BJ (cell line): ENCODE results near the gene WFS1. TPM values are rescaled to one million over a fixed set of nuclear protein-coding genes. Genes with fewer than 3 reads are reported as not detected.
A peak's percentile ranks its signal among the peaks of the same experiment; 100 is the strongest.

ENCODE experiments used
- CTCF ChIA-PET: fragments of 350-600 bp; formaldehyde crosslinking; extraction: SDS; loops from one replicate; lab custom pipeline; 2021; ENCODE audit warnings: antibody characterized with exemption, inconsistent platforms; lab: Yijun Ruan, JAX
- POLR2A ChIA-PET: fragments of 300-600 bp; sonication (Branson Sonifier 250); formaldehyde crosslinking; extraction: SDS; loops from one replicate; lab custom pipeline; 2021; ENCODE audit warnings: antibody characterized with exemption; lab: Charles Lee
- DNase-seq: peaks from one replicate; pipeline ENCODE4 v3.0.0-alpha.2; 2011; ENCODE audit warnings: low read depth
- H3K27me3 ChIP-seq: 2 replicates; pipeline ENCODE4 v1.6.0; 2011; ENCODE audit warnings: low read length; ENCODE audit not compliant: control insufficient read depth, insufficient read depth
- H3K36me3 ChIP-seq: 2 replicates; pipeline ENCODE4 v1.5.1; 2011; ENCODE audit warnings: low read length; ENCODE audit not compliant: control insufficient read depth, insufficient read depth
- H3K4me3 ChIP-seq: 2 replicates; pipeline ENCODE4 v1.5.1; 2011; ENCODE audit warnings: low read depth, mild to moderate bottlenecking, control low read depth, low read length
- CTCF ChIP-seq: IDR thresholded peaks from 2 replicates; pipeline ENCODE4 v1.5.1; 2011; ENCODE audit warnings: low read depth, mild to moderate bottlenecking, control low read depth, inconsistent platforms, low read length, moderate library complexity; ENCODE audit not compliant: insufficient read depth
- polyA plus RNA-seq: library from polyadenylated mRNA; depleted of rRNA; stranded (reverse); fragments of >200 nt; gene quantifications from 2 replicates; pipeline ENCODE4 v1.2.3, GENCODE V29; 2011

WFS1 gene
- polyA plus RNA-seq, 1 experiment = 66.4 TPM

- peaks cover 6% of the 10 kb centered on the region; the same call in 1 of the 2 replicates for H3K27me3 ChIP-seq
- no peak for DNase-seq
- CTCF ChIA-PET = interaction anchor here (0.6 to 14.2 kb wide), 15 partner anchors 10 to 329 kb away, joined by 3 to 496 read pairs (median 5); partner anchors contain the start of gene WFS1
- no peak for TF ChIP-seq CTCF
- POLR2A ChIA-PET = no interaction called here
- H3K36me3 ChIP-seq = no peaks in the 10 kb centered on the region
- H3K4me3 ChIP-seq = no peak overlapping the region
Measured at GRCh38 chr4:6326312-6327060, 56.8 kb downstream of the WFS1 start.

- Histone ChIP-seq H3K36me3 (no peaks in the 10 kb centered on the region), H3K27me3 (peaks cover 4% of the 10 kb centered on the region; the same call in 1 of the 2 replicates), H3K4me3 (no peak overlapping the region)
- no peak for DNase-seq
- CTCF ChIA-PET = interaction anchor here (0.6 to 14.2 kb wide), 23 partner anchors 9 to 330 kb away, joined by 3 to 496 read pairs (median 4); partner anchors contain the start of gene WFS1
- POLR2A ChIA-PET = no interaction called here
- peak; percentile 91 for TF ChIP-seq CTCF
Measured at GRCh38 chr4:6327220-6327917, 57.7 kb downstream of the WFS1 start.

GRCh38 chr4:6328526-6328925, 58.9 kb downstream of the WFS1 start:
- H3K27me3 ChIP-seq = peaks cover 4% of the 10 kb centered on the region; the same call in 1 of the 2 replicates
- DNase-seq = no peak
- TF ChIP-seq CTCF = no peak
- no peaks in the 10 kb centered on the region for H3K36me3 ChIP-seq
- ChIA-PET POLR2A (no interaction called here), CTCF (interaction anchor here (1.1 to 14.2 kb wide), 7 partner anchors 11 to 95 kb away, joined by 3 to 496 read pairs (median 9); partner anchors contain the start of gene WFS1)
- no peak overlapping the region for H3K4me3 ChIP-seq

GRCh38 chr4:6329478-6330383, 60.1 kb downstream of the WFS1 start:
- no peak for TF ChIP-seq CTCF
- ChIA-PET CTCF (interaction anchor here (1.0 to 14.2 kb wide), 9 partner anchors 9 to 221 kb away, joined by 3 to 496 read pairs (median 5); partner anchors contain the start of gene WFS1), POLR2A (no interaction called here)
- DNase-seq = no peak
- Histone ChIP-seq H3K4me3 (no peak overlapping the region), H3K36me3 (no peaks in the 10 kb centered on the region), H3K27me3 (peaks cover 4% of the 10 kb centered on the region; the same call in 1 of the 2 replicates)
